BLaER1 (cell line): ENCODE results near the gene HSP90B1.

ENCODE experiments used
- H3K27ac ChIP-seq: shearing (Covaris generic); formaldehyde crosslinking; 2 replicates; pipeline ENCODE4 v1.8.1; 2022
- H3K27me3 ChIP-seq: shearing (Covaris generic); formaldehyde crosslinking; 2 replicates; pipeline ENCODE4 v1.8.1; 2022
- H3K36me3 ChIP-seq: shearing (Covaris generic); formaldehyde crosslinking; 2 replicates; pipeline ENCODE4 v1.8.1; 2022
- H3K4me1 ChIP-seq: shearing (Covaris generic); formaldehyde crosslinking; 2 replicates; pipeline ENCODE4 v1.8.1; 2022
- H3K4me2 ChIP-seq: shearing (Covaris generic); formaldehyde crosslinking; 2 replicates; pipeline ENCODE4 v1.8.1; 2022
- H3K4me3 ChIP-seq: shearing (Covaris generic); formaldehyde crosslinking; 2 replicates; pipeline ENCODE4 v1.8.1; 2022
- H3K9ac ChIP-seq: shearing (Covaris generic); formaldehyde crosslinking; 2 replicates; pipeline ENCODE4 v1.8.1; 2022
- H3K9me3 ChIP-seq: shearing (Covaris generic); formaldehyde crosslinking; 2 replicates; pipeline ENCODE4 v1.8.1; 2022
- H4K20me1 ChIP-seq: shearing (Covaris generic); formaldehyde crosslinking; 2 replicates; pipeline ENCODE4 v1.8.1; 2022
- Cebpa-rat ChIP-seq: shearing (Covaris generic); IDR thresholded peaks from 2 replicates; pipeline ENCODE4 v1.8.1; 2022

Gene HSP90B1

DNA sequence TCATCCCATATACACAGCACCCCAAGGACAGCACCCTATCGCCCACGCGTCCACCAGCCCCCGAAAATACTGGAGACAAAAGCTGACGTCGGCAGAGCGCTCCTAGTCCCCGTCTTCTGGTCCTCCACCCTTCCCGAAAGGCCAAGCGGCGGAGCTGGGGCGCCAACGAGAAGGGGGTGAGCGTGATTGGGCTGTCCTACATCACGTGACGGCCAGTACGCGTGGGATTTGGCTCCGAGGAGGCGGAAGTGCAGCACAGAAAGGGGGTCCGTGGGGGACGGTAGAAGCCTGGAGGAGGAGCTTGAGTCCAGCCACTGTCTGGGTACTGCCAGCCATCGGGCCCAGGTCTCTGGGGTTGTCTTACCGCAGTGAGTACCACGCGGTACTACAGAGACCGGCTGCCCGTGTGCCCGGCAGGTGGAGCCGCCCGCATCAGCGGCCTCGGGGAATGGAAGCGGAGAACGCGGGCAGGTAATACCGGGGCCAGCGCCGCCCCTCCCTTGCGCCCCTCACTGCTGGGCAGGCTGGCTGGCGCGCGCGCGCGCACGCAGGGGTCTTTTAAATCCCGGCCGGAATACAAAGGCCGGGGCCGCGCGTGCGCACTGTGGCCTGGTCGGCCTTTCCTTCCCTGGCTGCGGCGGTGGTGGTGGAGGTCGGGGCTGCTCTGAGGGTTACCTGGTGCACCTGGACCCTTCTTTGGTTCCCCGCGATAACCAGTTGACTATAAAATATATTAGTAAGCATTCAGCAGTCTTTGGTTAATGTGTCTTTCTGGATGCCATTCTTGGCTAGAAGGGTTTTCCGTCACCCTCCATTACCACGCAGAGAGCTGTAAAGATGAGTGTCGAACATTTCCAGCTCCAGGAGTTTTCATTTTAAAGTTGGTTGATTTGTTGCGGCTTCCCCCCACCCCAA is 35.6 kb downstream of the HSP90B1 start, which contains the start of gene TDG:
Gene TDG, plus strand, starts transcription at position 283 of the 915 bp plus-strand sequence. Its CDS starts 166 bp downstream, at position 449.
- H3K4me3 ChIP-seq, result peak within 1 kb of the TSS; percentile 79

DNA sequence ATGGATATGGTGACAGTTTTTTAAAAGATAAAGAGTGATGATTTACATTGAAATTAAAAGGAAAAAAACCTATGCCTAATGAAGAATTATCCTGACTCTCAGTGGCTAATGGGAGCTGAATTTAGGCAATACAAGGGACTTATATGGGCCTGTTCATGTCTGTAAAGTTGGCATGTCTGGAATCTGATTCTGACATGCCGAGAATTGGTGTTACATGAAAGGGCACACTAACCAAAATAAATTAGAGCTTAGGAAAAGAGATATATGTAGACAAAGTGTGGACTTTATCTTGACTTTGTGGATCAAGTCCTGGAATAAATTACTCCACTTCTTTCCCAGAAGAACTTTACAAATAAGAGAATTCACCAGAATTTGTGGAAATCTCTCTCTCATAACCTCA is 36.5 kb downstream of the HSP90B1 start:
- Histone ChIP-seq H3K27me3 (no peaks in the 10 kb centered on the region), H3K4me1 (peaks cover 62% of the 10 kb centered on the region), H3K36me3 (peaks cover 35% of the 10 kb centered on the region), H4K20me1 (peaks cover 46% of the 10 kb centered on the region), H3K9ac (peak overlapping the region; percentile 94), H3K4me2 (peak overlapping the region; percentile 97), H3K27ac (peak overlapping the region; percentile 97), H3K9me3 (no peaks in the 10 kb centered on the region), H3K4me3 (peak overlapping the region; percentile 79)
- TF ChIP-seq Cebpa-rat, result no peak

More for the DNA sequence above, 35.6 kb downstream of the HSP90B1 start, which contains the start of gene TDG:
- Histone ChIP-seq H3K9me3 (no peaks in the 10 kb centered on the region), H3K36me3 (peaks cover 33% of the 10 kb centered on the region), H3K9ac (peak within 1 kb of the TSS; percentile 94), H3K4me2 (peak within 1 kb of the TSS; percentile 97), H3K27me3 (no peaks in the 10 kb centered on the region), H3K27ac (peak within 1 kb of the TSS; percentile 97), H3K4me1 (peaks cover 54% of the 10 kb centered on the region), H4K20me1 (peaks cover 37% of the 10 kb centered on the region)
- no peak for TF ChIP-seq Cebpa-rat

DNA sequence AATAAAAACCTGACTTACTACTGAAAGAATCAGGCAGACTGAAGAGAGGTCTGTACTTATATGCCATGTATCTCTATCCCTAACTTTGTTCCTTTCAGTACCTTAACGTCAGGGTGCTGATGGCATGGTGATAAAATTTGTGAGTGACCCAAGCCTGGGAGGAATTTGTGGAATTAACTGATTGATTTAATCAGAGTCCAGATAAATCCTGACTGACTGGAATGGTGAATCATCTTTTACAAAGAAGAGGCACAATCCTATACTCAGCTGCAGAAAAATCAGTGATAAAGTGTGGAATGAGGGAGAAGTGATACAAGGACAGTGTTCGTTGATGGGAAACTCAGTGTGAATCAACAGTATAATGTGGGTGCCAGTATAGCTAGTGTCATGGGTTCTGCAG is 39.2 kb downstream of the HSP90B1 start:
- no peak for TF ChIP-seq Cebpa-rat
- H3K27me3 ChIP-seq, result no peaks in the 10 kb centered on the region
- H3K4me3 ChIP-seq, result no peak overlapping the region
- H3K4me1 ChIP-seq, result peaks cover 42% of the 10 kb centered on the region
- peaks cover 56% of the 10 kb centered on the region for H3K36me3 ChIP-seq
- peaks cover 73% of the 10 kb centered on the region for H4K20me1 ChIP-seq
- no peaks in the 10 kb centered on the region for H3K9me3 ChIP-seq
- H3K27ac ChIP-seq, result no peak overlapping the region
- H3K4me2 ChIP-seq, result 0 out of 2 replicates have a peak overlapping the region, but pooled peaks have one; percentile 8
- H3K9ac ChIP-seq, result no peak overlapping the region

DNA sequence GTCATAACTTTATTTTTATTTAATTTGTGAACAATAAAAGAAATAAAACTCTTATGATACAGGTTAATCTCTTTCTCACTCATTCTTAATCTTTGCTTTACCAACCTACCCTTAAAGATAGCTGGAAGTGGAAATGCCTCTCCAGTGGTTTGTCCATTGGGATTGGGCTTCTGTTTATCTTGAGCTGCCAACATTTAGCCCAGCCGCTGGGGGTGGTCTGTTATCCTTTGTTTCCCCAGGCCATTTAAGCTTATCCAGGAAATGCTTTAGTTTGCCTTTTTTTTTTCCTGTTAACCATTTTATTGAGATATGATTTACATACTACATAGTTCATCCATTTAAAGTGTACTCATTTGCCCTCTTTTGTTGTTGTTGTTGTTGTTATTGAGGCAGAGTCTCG is 43.7 kb downstream of the HSP90B1 start:
- Histone ChIP-seq H3K4me1 (peaks cover 31% of the 10 kb centered on the region), H3K4me3 (no peak overlapping the region), H3K36me3 (peaks cover 85% of the 10 kb centered on the region), H3K9me3 (no peaks in the 10 kb centered on the region), H3K27ac (no peak overlapping the region), H3K4me2 (no peak overlapping the region), H4K20me1 (peaks cover 99% of the 10 kb centered on the region), H3K9ac (no peak overlapping the region), H3K27me3 (no peaks in the 10 kb centered on the region)
- TF ChIP-seq Cebpa-rat, result no peak

DNA sequence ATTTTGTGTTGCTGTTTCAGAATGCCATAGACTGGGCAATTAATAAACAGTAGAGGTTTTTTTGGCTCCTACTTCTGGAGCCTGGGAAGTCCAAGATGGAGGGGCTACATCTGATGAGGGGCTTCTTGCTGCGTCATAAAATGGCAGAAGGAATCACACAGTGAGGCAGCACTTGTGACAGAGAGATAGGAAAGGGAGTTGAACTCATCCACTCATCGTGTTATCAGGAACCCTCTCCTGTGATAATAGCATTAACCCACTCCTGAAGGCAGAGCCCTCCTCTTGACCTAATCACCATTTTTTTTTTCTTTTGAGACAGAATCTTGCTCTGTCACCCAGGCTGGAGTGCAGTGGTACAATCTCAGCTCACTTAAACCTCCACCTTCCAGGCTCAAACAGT is 45.2 kb downstream of the HSP90B1 start:
- TF ChIP-seq Cebpa-rat, result no peak
- Histone ChIP-seq H3K9me3 (no peaks in the 10 kb centered on the region), H3K4me2 (no peak overlapping the region), H3K27me3 (no peaks in the 10 kb centered on the region), H3K36me3 (peaks cover 86% of the 10 kb centered on the region), H3K27ac (no peak overlapping the region), H3K9ac (no peak overlapping the region), H4K20me1 (peaks cover 99% of the 10 kb centered on the region), H3K4me3 (no peak overlapping the region), H3K4me1 (peaks cover 29% of the 10 kb centered on the region)

DNA sequence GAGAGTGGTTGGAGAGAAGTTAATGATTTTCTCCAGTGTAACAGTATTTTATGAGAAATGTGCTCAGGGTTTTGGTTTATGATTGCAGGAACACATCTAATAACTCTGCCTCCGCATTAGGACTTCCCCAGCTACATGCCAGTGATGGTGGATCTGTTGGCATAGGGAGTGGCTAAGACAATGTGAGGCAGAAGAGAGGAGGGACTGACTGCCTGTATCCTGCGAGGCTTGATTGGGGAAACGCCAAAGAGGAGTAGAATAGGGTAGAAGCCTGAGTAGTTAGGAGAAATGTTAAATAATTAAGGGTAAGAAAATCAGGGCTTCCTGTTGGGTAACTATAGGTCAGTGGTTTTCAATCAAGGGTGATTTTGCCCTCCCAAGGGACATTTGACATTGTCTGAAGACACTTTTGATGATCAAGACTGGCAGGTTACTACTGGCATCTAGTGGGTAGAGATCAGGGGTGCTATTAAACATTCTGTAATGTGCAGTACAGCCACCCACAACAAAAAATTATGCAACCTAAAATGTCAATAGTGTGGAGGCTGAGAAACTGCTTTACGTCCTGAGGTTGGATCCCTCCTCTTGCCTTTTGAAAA is 48.3 kb downstream of the HSP90B1 start:
- Histone ChIP-seq H3K4me3 (no peak overlapping the region), H3K9ac (no peak overlapping the region), H3K9me3 (no peaks in the 10 kb centered on the region), H3K4me2 (peak overlapping the region; percentile 39), H3K27me3 (no peaks in the 10 kb centered on the region), H3K36me3 (peaks cover 95% of the 10 kb centered on the region), H3K27ac (no peak overlapping the region), H4K20me1 (peaks cover 73% of the 10 kb centered on the region), H3K4me1 (peaks cover 19% of the 10 kb centered on the region)
- no peak for TF ChIP-seq Cebpa-rat

DNA sequence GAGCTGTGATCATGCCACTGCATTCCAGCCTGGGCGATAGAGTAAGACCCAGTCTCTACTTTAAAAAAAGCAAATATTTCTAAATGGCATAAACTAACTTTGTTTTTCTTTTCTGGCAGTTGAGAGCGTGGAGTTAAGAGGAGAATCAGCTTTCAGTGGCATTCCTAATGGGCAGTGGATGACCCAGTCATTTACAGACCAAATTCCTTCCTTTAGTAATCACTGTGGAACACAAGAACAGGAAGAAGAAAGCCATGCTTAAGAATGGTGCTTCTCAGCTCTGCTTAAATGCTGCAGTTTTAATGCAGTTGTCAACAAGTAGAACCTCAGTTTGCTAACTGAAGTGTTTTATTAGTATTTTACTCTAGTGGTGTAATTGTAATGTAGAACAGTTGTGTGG is 56.6 kb downstream of the HSP90B1 start:
- Histone ChIP-seq H3K4me3 (no peak overlapping the region), H3K27me3 (no peaks in the 10 kb centered on the region), H3K27ac (no peak overlapping the region), H3K4me1 (no peaks in the 10 kb centered on the region), H3K9ac (no peak overlapping the region), H3K36me3 (peaks cover 73% of the 10 kb centered on the region), H3K4me2 (no peak overlapping the region), H3K9me3 (no peaks in the 10 kb centered on the region), H4K20me1 (peaks cover 12% of the 10 kb centered on the region; the same call in 1 of the 2 replicates)
- no peak for TF ChIP-seq Cebpa-rat

DNA sequence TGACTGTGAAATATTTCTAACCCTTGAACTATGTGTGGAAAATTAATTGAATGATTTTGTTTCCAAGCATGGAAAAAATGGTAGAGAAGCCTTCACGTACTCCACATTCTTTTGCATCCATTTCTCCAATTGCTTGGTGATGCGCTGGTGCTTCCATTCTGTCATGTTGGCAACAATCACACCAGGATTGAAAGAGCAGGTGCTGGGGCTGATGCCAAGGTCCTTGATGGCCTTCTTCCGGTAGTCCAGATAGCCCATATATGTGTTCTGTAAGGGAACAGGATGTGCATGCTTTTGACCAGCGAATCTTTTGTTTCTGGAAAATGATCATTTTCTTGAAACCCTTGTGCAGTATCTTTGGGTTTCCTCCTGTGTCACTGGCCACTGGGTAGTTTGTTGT is 64.0 kb downstream of the HSP90B1 start:
- no peak overlapping the region for H3K27ac ChIP-seq
- H4K20me1 ChIP-seq, result 0 out of 2 replicates have a peak, but pooled peaks cover 6% of the 10 kb centered on the region
- no peak overlapping the region for H3K9ac ChIP-seq
- no peaks in the 10 kb centered on the region for H3K4me1 ChIP-seq
- H3K4me3 ChIP-seq, result no peak overlapping the region
- no peak for TF ChIP-seq Cebpa-rat
- no peaks in the 10 kb centered on the region for H3K27me3 ChIP-seq
- peaks cover 20% of the 10 kb centered on the region for H3K36me3 ChIP-seq
- H3K4me2 ChIP-seq, result no peak overlapping the region
- no peaks in the 10 kb centered on the region for H3K9me3 ChIP-seq

DNA sequence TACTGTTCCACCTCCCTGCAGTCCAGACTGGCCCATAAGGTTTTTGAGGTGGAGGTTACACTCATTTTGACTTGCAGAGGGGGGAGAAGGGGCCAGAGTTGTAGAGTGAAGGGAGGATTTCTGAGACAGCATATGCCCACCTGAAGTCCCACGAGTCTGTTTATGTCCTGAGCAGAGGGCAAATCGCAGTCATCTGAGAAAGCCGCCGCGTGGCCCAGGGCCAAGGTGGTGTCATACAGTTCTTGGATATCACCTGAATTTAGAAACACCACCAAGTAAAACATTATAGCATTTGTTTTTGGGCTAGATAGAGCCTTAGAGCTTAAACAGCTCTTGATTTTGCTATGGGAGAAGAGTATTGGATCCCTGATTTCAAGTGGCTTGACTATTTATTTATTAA is 66.4 kb downstream of the HSP90B1 start:
- Histone ChIP-seq H3K27me3 (no peaks in the 10 kb centered on the region), H4K20me1 (no peaks in the 10 kb centered on the region), H3K36me3 (peaks cover 2% of the 10 kb centered on the region; the same call in 1 of the 2 replicates), H3K9me3 (no peaks in the 10 kb centered on the region), H3K4me3 (no peak overlapping the region), H3K27ac (no peak overlapping the region), H3K9ac (no peak overlapping the region), H3K4me2 (no peak overlapping the region), H3K4me1 (no peaks in the 10 kb centered on the region)
- no peak for TF ChIP-seq Cebpa-rat
